K562 (cell line): ENCODE data around the gene AKAP10. TPM values are rescaled to one million over a fixed set of nuclear protein-coding genes. Genes with fewer than 3 reads are reported as not detected.

ENCODE experiments used
- ATAC-seq: fragments of 200-7000 bp; cut with Tn5 transposase; 3 replicates; pipeline ENCODE4 v1.9.1; 2020; ENCODE audit warnings: moderate library complexity
- BruUV-seq: library from RNA; stranded (reverse); fragments of 400-500 nt; replicated peaks from 2 replicates; lab custom pipeline; 2021; lab: Mats Ljungman, UMichigan
- CTCF ChIA-PET: fragments of 300-600 bp; formaldehyde crosslinking; extraction: SDS; loops from one replicate; lab custom pipeline; 2021; ENCODE audit warnings: low intra/inter-chr PET ratio; lab: Yijun Ruan, JAX
- POLR2A ChIA-PET: fragments of 300-600, 350-650 bp; sonication (Branson Sonifier 250); formaldehyde crosslinking; extraction: SDS; loops from one replicate; lab custom pipeline; 2021; ENCODE audit warnings: antibody characterized with exemption, inconsistent platforms; lab: Yijun Ruan, JAX
- DNase-seq, 4 experiments: peaks; one replicate each; pipeline versions ENCODE4 v3.0.0 to v3.0.0-alpha.2; 2011 to 2018; ENCODE audit warnings: low spot score in 3 of 4, mixed read lengths in 3 of 4; ENCODE audit errors: extremely low read depth in 1 of 4
- FAIRE-seq: peaks from 2 replicates; lab custom pipeline; 2011; peaks lifted over from hg19 to GRCh38; lab: Jason Lieb, UNC
- H2AFZ ChIP-seq: 2 replicates; pipeline ENCODE4 v1.6.0; 2011; ENCODE audit warnings: low read depth, low read length, control low read depth, inconsistent platforms
- H3K27ac ChIP-seq: fragments of 200-600 bp; 3 replicates; pipeline ENCODE4 v1.8.0; 2011; ENCODE audit warnings: low read depth, mild to moderate bottlenecking, control low read depth, inconsistent platforms, low read length, moderate library complexity, mixed read lengths; ENCODE audit errors: extremely low read depth
- H3K27me3 ChIP-seq, 2 experiments: fragments of 300-600 bp in 1 of 2; 2 replicates in 1 of 2; 3 replicates in 1 of 2; pipeline versions ENCODE4 v1.6.0 to v1.8.0; 2011; ENCODE audit warnings: inconsistent platforms in 2 of 2, low read length in 2 of 2, mild to moderate bottlenecking in 1 of 2, mixed read lengths in 1 of 2, moderate library complexity in 1 of 2; ENCODE audit not compliant: control insufficient read depth in 2 of 2, insufficient read depth in 2 of 2
- H3K36me3 ChIP-seq: fragments of 300-600 bp; 3 replicates; pipeline ENCODE4 v1.8.0; 2011; ENCODE audit warnings: mild to moderate bottlenecking, low read length, inconsistent platforms; ENCODE audit not compliant: control insufficient read depth, insufficient read depth
- H3K4me1 ChIP-seq, 2 experiments: fragments of 200-600 bp in 1 of 2; replicated peaks in 1 of 2; 2 replicates in 1 of 2; 3 replicates in 1 of 2; pipeline versions ENCODE4 v1.5.1 to v1.8.0; 2011; ENCODE audit warnings: inconsistent platforms in 2 of 2, low read length in 2 of 2, mild to moderate bottlenecking in 1 of 2, mixed read lengths in 1 of 2, moderate library complexity in 1 of 2; ENCODE audit not compliant: control insufficient read depth in 2 of 2, insufficient read depth in 2 of 2
- H3K4me2 ChIP-seq: 2 replicates; pipeline ENCODE4 v1.6.1; 2011; ENCODE audit warnings: low read length, control low read depth, inconsistent platforms, mixed read lengths; ENCODE audit not compliant: insufficient read depth
- H3K4me3 ChIP-seq: fragments of 200-600 bp; sonication (generic), shearing (Covaris generic); 2 replicates; pipeline ENCODE4 v1.5.1; 2016; ENCODE audit warnings: control low read depth, inconsistent platforms
- H3K79me2 ChIP-seq: fragments of 200-600 bp; 3 replicates; pipeline ENCODE4 v1.8.0; 2011; ENCODE audit warnings: low read length, inconsistent platforms; ENCODE audit not compliant: control insufficient read depth, insufficient read depth
- H3K9ac ChIP-seq, 2 experiments: 2 replicates each; pipeline versions ENCODE4 v1.6.0 to v1.6.1; 2011; ENCODE audit warnings: low read depth in 2 of 2, low read length in 2 of 2, control low read depth in 1 of 2, inconsistent platforms in 1 of 2, mild to moderate bottlenecking in 1 of 2, mixed read lengths in 1 of 2; ENCODE audit not compliant: insufficient read depth in 1 of 2
- H3K9me1 ChIP-seq: one replicate; pipeline ENCODE4 v1.6.0; 2011; ENCODE audit warnings: inconsistent platforms, mild to moderate bottlenecking, low read length, moderate library complexity; ENCODE audit not compliant: control insufficient read depth, insufficient read depth
- H3K9me3 ChIP-seq: replicated peaks from 2 replicates; pipeline ENCODE4 v1.5.1; 2011; ENCODE audit warnings: low read depth, low read length, inconsistent platforms; ENCODE audit not compliant: control insufficient read depth, insufficient read depth
- H4K20me1 ChIP-seq: replicated peaks from 2 replicates; pipeline ENCODE4 v1.6.1; 2011; ENCODE audit warnings: low read length, inconsistent platforms, mixed read lengths; ENCODE audit not compliant: control insufficient read depth, insufficient read depth
- MAFF ChIP-seq: IDR thresholded peaks from 2 replicates; pipeline ENCODE4 v1.6.1; 2012; ENCODE audit warnings: low read length, improper control_type of control experiment
- NFIC ChIP-seq: fragments of 450-650 bp; IDR thresholded peaks from 2 replicates; pipeline ENCODE4 v1.6.1; 2017; ENCODE audit warnings: mild to moderate bottlenecking, inconsistent platforms
- PHTF2 ChIP-seq: fragments of 250-450 bp; sonication (Bioruptor Pico); IDR thresholded peaks from 2 replicates; pipeline ENCODE4 v1.5.0; 2021; ENCODE audit warnings: mild to moderate bottlenecking
- RFX1 ChIP-seq: fragments of 450-650 bp; IDR thresholded peaks from 2 replicates; pipeline ENCODE4 v1.6.1; 2016; ENCODE audit warnings: mild to moderate bottlenecking, moderate library complexity
- TCF7L2 ChIP-seq: fragments of 150-350 bp; IDR thresholded peaks from 2 replicates; pipeline ENCODE4 v1.6.1; 2016; ENCODE audit warnings: low read depth, mild to moderate bottlenecking, low read length, moderate library complexity
- ZNF354B ChIP-seq: fragments of 250-450 bp; sonication (Bioruptor Pico); IDR thresholded peaks from 2 replicates; pipeline ENCODE4 v1.4.0; 2020
- ZNF384 ChIP-seq: IDR thresholded peaks from 2 replicates; pipeline ENCODE4 v1.6.1; 2012; ENCODE audit warnings: low read depth, low read length, improper control_type of control experiment
- WGBS: fragments of 100-300 bp; shearing (Covaris generic); methylation state at CpG from one replicate; pipeline ENCODE4 v1.1.6; 2016; ENCODE audit warnings: low coverage, mixed read lengths; ENCODE audit not compliant: insufficient coverage; ENCODE audit errors: missing lambda C conversion rate; 5-methylcytosine and 5-hydroxymethylcytosine counted together
- in situ Hi-C: fragments of 300-500 bp; cut with MboI; formaldehyde crosslinking; loops from 4 replicates; pipeline ENCODE4 v1.15.0; 2018; ENCODE audit warnings: inconsistent platforms, mixed read lengths
- intact Hi-C: fragments of 100-400 bp; cut with micrococcal nuclease; formaldehyde crosslinking; loops from 2 replicates; pipeline ENCODE4 v1.14.2; 2022
- polyA plus RNA-seq, 8 experiments: library from polyadenylated mRNA; depleted of rRNA in 4 of 8; stranded (reverse) in 5 of 8; unstranded in 3 of 8; fragments of >200 nt; fragmentation: Nextera tagmentation in 2 of 8; fragmentation: Illumina TruSeq in 1 of 8; extraction: Ambion mirVana in 2 of 8; extraction: Trizol in 1 of 8; gene quantifications; 2 replicates each; pipeline versions ENCODE4 v1.2.1 to v1.2.3, GENCODE V29; 2011 to 2014; ENCODE audit warnings: inconsistent platforms in 1 of 8, missing spikeins in 1 of 8
- total RNA-seq, 7 experiments: library from RNA; depleted of rRNA in 6 of 7; stranded (reverse); fragments of >200 nt in 6 of 7; fragmentation: Illumina TruSeq in 2 of 7; extraction: Trizol in 2 of 7; gene quantifications; 2 replicates each; pipeline versions ENCODE4 v1.2.1 to v1.2.3, GENCODE V29; 2011 to 2021; ENCODE audit warnings: low replicate concordance in 1 of 7
- TF ChIP-seq, protein P1 (sequence below): fragments of 250-450 bp; sonication (Bioruptor Pico); IDR thresholded peaks from 2 replicates; pipeline ENCODE4 v1.5.0; 2021
- TF ChIP-seq, protein P2 (sequence below): sonication (generic); IDR thresholded peaks from 2 replicates; pipeline ENCODE4 v1.6.1; 2016
- TF ChIP-seq, protein P3 (sequence below): fragments of 450-650 bp; IDR thresholded peaks from 2 replicates; pipeline ENCODE4 v1.7.1; 2018; ENCODE audit warnings: mild to moderate bottlenecking, low read depth; ENCODE audit not compliant: partially characterized antibody

The AKAP10 gene
- total and polyA plus RNA-seq, 9 of the 15 experiments (the other 6 are each of a cell fraction or from before 2014, with no cell fraction given), result 4.0 to 20.3 (median 8.2) TPM

DNA sequence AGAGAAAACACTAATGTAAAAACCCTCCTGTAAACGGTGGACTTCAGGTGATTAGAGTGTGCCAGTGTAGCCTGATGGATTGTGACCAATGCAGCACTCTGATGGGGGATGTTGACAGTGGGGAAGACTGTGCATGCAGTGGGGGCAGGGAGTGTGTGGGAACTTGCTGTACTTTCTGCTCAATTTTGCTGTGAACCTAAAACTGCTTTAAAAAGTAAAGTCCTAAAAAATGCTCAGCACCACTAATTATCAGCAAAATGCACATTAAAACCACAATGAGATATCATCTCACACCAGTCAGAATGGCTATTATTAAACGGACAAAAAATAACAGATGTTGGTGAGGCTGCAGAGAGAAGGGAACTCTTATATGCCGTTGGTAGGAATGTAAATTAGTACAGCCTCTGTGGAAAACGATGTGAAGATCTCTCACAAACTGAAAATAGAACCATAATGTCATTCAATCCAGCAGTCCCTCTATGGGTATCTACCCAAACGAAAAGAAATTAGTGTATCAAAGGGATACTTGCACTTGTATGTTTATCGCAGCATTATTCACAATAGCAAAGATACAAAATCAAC, 100.2 kb downstream of the AKAP10 start:
- CTCF ChIA-PET, result no interaction called here
- Histone ChIP-seq H3K4me2 (no peak overlapping the region), H3K4me1 (no peaks in the 10 kb centered on the region; a peak in 1 of 5 replicates), H2AFZ (no peak overlapping the region), H3K36me3 (no peaks in the 10 kb centered on the region), H4K20me1 (no peaks in the 10 kb centered on the region), H3K27me3 (peaks cover 4 to 30% of the 10 kb centered on the region in 2 experiments; a peak in 3 of 5 replicates), H3K79me2 (no peaks in the 10 kb centered on the region), H3K9me3 (no peaks in the 10 kb centered on the region), H3K4me3 (no peak overlapping the region), H3K9me1 (no peaks in the 10 kb centered on the region), H3K27ac (no peak overlapping the region), H3K9ac (no peak overlapping the region)
- POLR2A ChIA-PET, result no interaction called here
- no TSS peak for BruUV-seq
- in situ Hi-C loops, result no loop called here
- no peak for TF ChIP-seq TCF7L2
- TF ChIP-seq NFIC, result no peak
- TF ChIP-seq RFX1, result no peak
- TF ChIP-seq MAFF, result no peak
- TF ChIP-seq, protein P1, sequence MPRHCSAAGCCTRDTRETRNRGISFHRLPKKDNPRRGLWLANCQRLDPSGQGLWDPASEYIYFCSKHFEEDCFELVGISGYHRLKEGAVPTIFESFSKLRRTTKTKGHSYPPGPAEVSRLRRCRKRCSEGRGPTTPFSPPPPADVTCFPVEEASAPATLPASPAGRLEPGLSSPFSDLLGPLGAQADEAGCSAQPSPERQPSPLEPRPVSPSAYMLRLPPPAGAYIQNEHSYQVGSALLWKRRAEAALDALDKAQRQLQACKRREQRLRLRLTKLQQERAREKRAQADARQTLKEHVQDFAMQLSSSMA, result no peak
- TF ChIP-seq ZNF354B (CRISPR knock-in tag), result no peak
- TF ChIP-seq, protein P2, sequence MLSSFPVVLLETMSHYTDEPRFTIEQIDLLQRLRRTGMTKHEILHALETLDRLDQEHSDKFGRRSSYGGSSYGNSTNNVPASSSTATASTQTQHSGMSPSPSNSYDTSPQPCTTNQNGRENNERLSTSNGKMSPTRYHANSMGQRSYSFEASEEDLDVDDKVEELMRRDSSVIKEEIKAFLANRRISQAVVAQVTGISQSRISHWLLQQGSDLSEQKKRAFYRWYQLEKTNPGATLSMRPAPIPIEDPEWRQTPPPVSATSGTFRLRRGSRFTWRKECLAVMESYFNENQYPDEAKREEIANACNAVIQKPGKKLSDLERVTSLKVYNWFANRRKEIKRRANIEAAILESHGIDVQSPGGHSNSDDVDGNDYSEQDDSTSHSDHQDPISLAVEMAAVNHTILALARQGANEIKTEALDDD, result no peak
- TF ChIP-seq PHTF2 (CRISPR knock-in tag), result no peak
- TF ChIP-seq ZNF384, result no peak
- TF ChIP-seq, protein P3, sequence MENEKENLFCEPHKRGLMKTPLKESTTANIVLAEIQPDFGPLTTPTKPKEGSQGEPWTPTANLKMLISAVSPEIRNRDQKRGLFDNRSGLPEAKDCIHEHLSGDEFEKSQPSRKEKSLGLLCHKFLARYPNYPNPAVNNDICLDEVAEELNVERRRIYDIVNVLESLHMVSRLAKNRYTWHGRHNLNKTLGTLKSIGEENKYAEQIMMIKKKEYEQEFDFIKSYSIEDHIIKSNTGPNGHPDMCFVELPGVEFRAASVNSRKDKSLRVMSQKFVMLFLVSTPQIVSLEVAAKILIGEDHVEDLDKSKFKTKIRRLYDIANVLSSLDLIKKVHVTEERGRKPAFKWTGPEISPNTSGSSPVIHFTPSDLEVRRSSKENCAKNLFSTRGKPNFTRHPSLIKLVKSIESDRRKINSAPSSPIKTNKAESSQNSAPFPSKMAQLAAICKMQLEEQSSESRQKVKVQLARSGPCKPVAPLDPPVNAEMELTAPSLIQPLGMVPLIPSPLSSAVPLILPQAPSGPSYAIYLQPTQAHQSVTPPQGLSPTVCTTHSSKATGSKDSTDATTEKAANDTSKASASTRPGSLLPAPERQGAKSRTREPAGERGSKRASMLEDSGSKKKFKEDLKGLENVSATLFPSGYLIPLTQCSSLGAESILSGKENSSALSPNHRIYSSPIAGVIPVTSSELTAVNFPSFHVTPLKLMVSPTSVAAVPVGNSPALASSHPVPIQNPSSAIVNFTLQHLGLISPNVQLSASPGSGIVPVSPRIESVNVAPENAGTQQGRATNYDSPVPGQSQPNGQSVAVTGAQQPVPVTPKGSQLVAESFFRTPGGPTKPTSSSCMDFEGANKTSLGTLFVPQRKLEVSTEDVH, result no peak
- ATAC-seq (no peak), DNase-seq (no peak), FAIRE-seq (no peak)
- intact Hi-C loops, result no loop called here
- WGBS, result 5% methylated on average over 6 of the region's 6 CpGs
